ENCODE data around the gene IFNA2. TPM values are rescaled to one million over a fixed set of nuclear protein-coding genes. Genes with fewer than 3 reads are reported as not detected.
A peak's percentile ranks its signal among the peaks of the same experiment; 100 is the strongest.

Gene IFNA2
- total RNA-seq, 1 donor from 2014 or later, result not detected

GRCh38 chr9:21362287-21362686 is 22.9 kb downstream of the IFNA2 start:
- Mint-ChIP-seq H3K27me3 (ENCODE audit: low read depth) (peaks cover 24% of the 10 kb centered on the region), H3K36me3 (ENCODE audit: low read depth) (no peaks in the 10 kb centered on the region), H3K4me1 (ENCODE audit: low read depth) (peaks cover 19% of the 10 kb centered on the region), H3K27ac (no peak overlapping the region), H3K4me3 (ENCODE audit: low read depth) (no peak overlapping the region), H3K9me3 (no peaks in the 10 kb centered on the region)
- no peak for DNase-seq (ENCODE audit: low spot score)
- intact Hi-C loops (cut with micrococcal nuclease), result no loop called here

- no peak for DNase-seq (ENCODE audit: low spot score)
- peaks cover 9% of the 10 kb centered on the region for H3K27me3 Mint-ChIP-seq (ENCODE audit: low read depth)
- peak overlapping the region; percentile 56 for H3K4me3 Mint-ChIP-seq (ENCODE audit: low read depth)
- peak overlapping the region; percentile 81 for H3K27ac Mint-ChIP-seq
- intact Hi-C loops (cut with micrococcal nuclease), result loop anchor here (1.0 to 5.0 kb wide), 3 partner anchors 22 to 745 kb away; partner anchors contain the start of gene KLHL9
- peaks cover 4% of the 10 kb centered on the region for H3K36me3 Mint-ChIP-seq (ENCODE audit: low read depth)
- H3K4me1 Mint-ChIP-seq (ENCODE audit: low read depth), result peaks cover 23% of the 10 kb centered on the region
- peaks cover 12% of the 10 kb centered on the region for H3K9me3 Mint-ChIP-seq
Observed at GRCh38 chr9:21357479-21358460, 27.4 kb downstream of the IFNA2 start.

- peaks cover 37% of the 10 kb centered on the region for H3K27me3 Mint-ChIP-seq (ENCODE audit: low read depth)
- H3K4me3 Mint-ChIP-seq (ENCODE audit: low read depth), result no peak within 1 kb of the TSS
- DNase-seq (ENCODE audit: low spot score), result no peak
- H3K36me3 Mint-ChIP-seq (ENCODE audit: low read depth), result peaks cover 4% of the 10 kb centered on the region
- intact Hi-C loops (cut with micrococcal nuclease), result no loop called here
- H3K4me1 Mint-ChIP-seq (ENCODE audit: low read depth), result no peaks in the 10 kb centered on the region
- no peak within 1 kb of the TSS for H3K27ac Mint-ChIP-seq
- H3K9me3 Mint-ChIP-seq, result peaks cover 14% of the 10 kb centered on the region
Observed at GRCh38 chr9:21350787-21351186, 34.4 kb downstream of the IFNA2 start, which contains the start of gene IFNA6. IFNA6 (minus strand) TSS chr9:21350887; CDS start chr9:21350887, 0 bp downstream.

- intact Hi-C loops (cut with micrococcal nuclease), result no loop called here
- Mint-ChIP-seq H3K27ac (no peak overlapping the region), H3K9me3 (peaks cover 12% of the 10 kb centered on the region), H3K4me3 (ENCODE audit: low read depth) (no peak overlapping the region), H3K27me3 (ENCODE audit: low read depth) (peaks cover 32% of the 10 kb centered on the region), H3K4me1 (ENCODE audit: low read depth) (no peaks in the 10 kb centered on the region), H3K36me3 (ENCODE audit: low read depth) (no peaks in the 10 kb centered on the region)
- no peak for DNase-seq (ENCODE audit: low spot score)
Observed at GRCh38 chr9:21348430-21348970, 36.7 kb downstream of the IFNA2 start.

GRCh38 chr9:21340735-21341134 is 44.5 kb downstream of the IFNA2 start:
- Mint-ChIP-seq H3K27me3 (ENCODE audit: low read depth) (peaks cover 7% of the 10 kb centered on the region), H3K27ac (no peak overlapping the region), H3K9me3 (peaks cover 11% of the 10 kb centered on the region), H3K4me1 (ENCODE audit: low read depth) (peaks cover 7% of the 10 kb centered on the region), H3K36me3 (ENCODE audit: low read depth) (no peaks in the 10 kb centered on the region), H3K4me3 (ENCODE audit: low read depth) (no peak overlapping the region)
- DNase-seq (ENCODE audit: low spot score), result no peak
- intact Hi-C loops (cut with micrococcal nuclease), result no loop called here

GRCh38 chr9:21336457-21336856 is 48.7 kb downstream of the IFNA2 start:
- Mint-ChIP-seq H3K4me3 (ENCODE audit: low read depth) (peak overlapping the region; percentile 70), H3K9me3 (no peaks in the 10 kb centered on the region), H3K27ac (no peak overlapping the region), H3K27me3 (ENCODE audit: low read depth) (peaks cover 5% of the 10 kb centered on the region), H3K36me3 (ENCODE audit: low read depth) (peaks cover 33% of the 10 kb centered on the region), H3K4me1 (ENCODE audit: low read depth) (peaks cover 28% of the 10 kb centered on the region)
- no peak for DNase-seq (ENCODE audit: low spot score)
- intact Hi-C loops (cut with micrococcal nuclease), result loop anchor here (10.0 kb wide), 1 partner anchor 658 kb away; the partner anchor contains the start of genes CDKN2A and CDKN2B-AS1

GRCh38 chr9:21334701-21335632 is 50.2 kb downstream of the IFNA2 start, which contains the start of gene KLHL9:
KLHL9 (minus strand) TSS chr9:21335404; CDS start chr9:21334859, 545 bp downstream.
- intact Hi-C loops (cut with micrococcal nuclease), result loop anchor here (1.0 to 10.0 kb wide), 2 partner anchors 22 to 660 kb away; partner anchors contain the start of genes CDKN2A and CDKN2B-AS1
- Mint-ChIP-seq H3K4me1 (ENCODE audit: low read depth) (peaks cover 36% of the 10 kb centered on the region), H3K4me3 (ENCODE audit: low read depth) (peak within 1 kb of the TSS; percentile 88), H3K27ac (peak within 1 kb of the TSS; percentile 83), H3K36me3 (ENCODE audit: low read depth) (peaks cover 43% of the 10 kb centered on the region), H3K9me3 (no peaks in the 10 kb centered on the region), H3K27me3 (ENCODE audit: low read depth) (peaks cover 5% of the 10 kb centered on the region)
- DNase-seq (ENCODE audit: low spot score), result peak; percentile 81

Other genes with a start within 250 kb of the IFNA2 start
- not detected in 2 replicates for gene IFNW1, start 243.6 kb downstream of the IFNA2 start, total RNA-seq
- gene IFNA21, start 218.7 kb downstream of the IFNA2 start, total RNA-seq, result not detected in 2 replicates
- gene IFNA4, start 197.8 kb downstream of the IFNA2 start, total RNA-seq, result not detected in 2 replicates
- not detected in 2 replicates for gene IFNA7, start 183.2 kb downstream of the IFNA2 start, total RNA-seq
- gene IFNA10, start 178.3 kb downstream of the IFNA2 start, total RNA-seq, result not detected in 2 replicates
- not detected in 2 replicates for gene IFNA16, start 168.1 kb downstream of the IFNA2 start, total RNA-seq
- gene IFNA17, start 157.2 kb downstream of the IFNA2 start, total RNA-seq, result not detected in 2 replicates
- gene IFNA14, start 145.4 kb downstream of the IFNA2 start, total RNA-seq, result not detected in 2 replicates
- gene IFNA5, start 80.1 kb downstream of the IFNA2 start, total RNA-seq, result not detected in 2 replicates
- 14.3 and 15.8 TPM in 2 replicates for gene KLHL9, start 50.0 kb downstream of the IFNA2 start, total RNA-seq
- gene IFNA6, start 34.5 kb downstream of the IFNA2 start, total RNA-seq, result not detected in 2 replicates
- not detected in 2 replicates for gene IFNA13, start 17.3 kb downstream of the IFNA2 start, total RNA-seq
- gene IFNA8, start 23.7 kb upstream of the IFNA2 start, total RNA-seq, result not detected in 2 replicates
- gene IFNA1, start 55.0 kb upstream of the IFNA2 start, total RNA-seq, result not detected in 2 replicates
- not detected in 2 replicates for gene IFNE, start 96.9 kb upstream of the IFNA2 start, total RNA-seq

Measured in activated T-helper 2 cell treated with anti-CD3 and anti-CD28 coated beads, Interferon-gamma antibody, Interleukin-2, Interleukin-4, amounts not matched to agents 10 μg/mL and 5 μg/mL and 100 μg/mL, durations not matched to agents 14 hours and 24 hours and 36 hours (primary cell).